Measurements from ENCODE around the gene FANCM. TPM values are rescaled to one million over a fixed set of nuclear protein-coding genes. Genes with fewer than 3 reads are reported as not detected.

Gene FANCM
- total RNA-seq, 1 experiment from 2014 or later, result 6.6 TPM

- DNase-seq (ENCODE audit: low read depth, low spot score), result no peak
- in situ Hi-C loops (cut with HindIII; ENCODE audit: low pct_unique_long_range_greater_than_20kb, low sequenced_read_pairs), result no loop called here
- H3K4me1 ChIP-seq (ENCODE audit: control insufficient read depth, insufficient read depth, low read length), result peaks cover 7% of the 10 kb centered on the region
- CTCF ChIA-PET, result no interaction called here
- POLR2A ChIA-PET, result no interaction called here
- intact Hi-C loops (cut with micrococcal nuclease; ENCODE audit: unreplicated experiment), result no loop called here
- no peaks in the 10 kb centered on the region for H3K27me3 ChIP-seq (ENCODE audit: control insufficient read depth, insufficient read depth, low read length)
- 0 out of 2 replicates have a peak overlapping the region, but pooled peaks have one; percentile 23 for H3K27ac ChIP-seq (ENCODE audit: low read length)
- H3K9me3 ChIP-seq (ENCODE audit: control insufficient read depth, insufficient read depth, low read depth, low read length), result no peaks in the 10 kb centered on the region
- ATAC-seq, result no peak
- H3K4me3 ChIP-seq (ENCODE audit: low read depth in 2 of 2, low read length in 2 of 2), result no peak overlapping the region
- H3K36me3 ChIP-seq (ENCODE audit: control insufficient read depth, insufficient read depth, low read length), result peaks cover 2% of the 10 kb centered on the region; the same call in 1 of the 2 replicates
- BruUV-seq (replicated peaks), result no TSS peak
- TF ChIP-seq SIN3A (IDR thresholded peaks at IDR 0.05; ENCODE audit: borderline replicate concordance, insufficient read depth, low read depth, low read length) (no peak), TCF7L2 (IDR thresholded peaks at IDR 0.05; ENCODE audit: low read depth, low read length) (no peak), POLR2AphosphoS5 (IDR thresholded peaks at IDR 0.05; ENCODE audit: low read depth, low read length) (no peak), REST (IDR thresholded peaks at IDR 0.05; ENCODE audit: insufficient read depth in 1 of 2, low read depth in 2 of 2, low read length in 1 of 2) (no peak)
- TF ChIP-seq, protein P1, sequence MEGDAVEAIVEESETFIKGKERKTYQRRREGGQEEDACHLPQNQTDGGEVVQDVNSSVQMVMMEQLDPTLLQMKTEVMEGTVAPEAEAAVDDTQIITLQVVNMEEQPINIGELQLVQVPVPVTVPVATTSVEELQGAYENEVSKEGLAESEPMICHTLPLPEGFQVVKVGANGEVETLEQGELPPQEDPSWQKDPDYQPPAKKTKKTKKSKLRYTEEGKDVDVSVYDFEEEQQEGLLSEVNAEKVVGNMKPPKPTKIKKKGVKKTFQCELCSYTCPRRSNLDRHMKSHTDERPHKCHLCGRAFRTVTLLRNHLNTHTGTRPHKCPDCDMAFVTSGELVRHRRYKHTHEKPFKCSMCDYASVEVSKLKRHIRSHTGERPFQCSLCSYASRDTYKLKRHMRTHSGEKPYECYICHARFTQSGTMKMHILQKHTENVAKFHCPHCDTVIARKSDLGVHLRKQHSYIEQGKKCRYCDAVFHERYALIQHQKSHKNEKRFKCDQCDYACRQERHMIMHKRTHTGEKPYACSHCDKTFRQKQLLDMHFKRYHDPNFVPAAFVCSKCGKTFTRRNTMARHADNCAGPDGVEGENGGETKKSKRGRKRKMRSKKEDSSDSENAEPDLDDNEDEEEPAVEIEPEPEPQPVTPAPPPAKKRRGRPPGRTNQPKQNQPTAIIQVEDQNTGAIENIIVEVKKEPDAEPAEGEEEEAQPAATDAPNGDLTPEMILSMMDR (IDR thresholded peaks at IDR 0.05), result no peak
Measured at GRCh38 chr14:45246151-45246550, 110.4 kb downstream of the FANCM start.

- TF ChIP-seq TCF7L2 (IDR thresholded peaks at IDR 0.05; ENCODE audit: low read depth, low read length), result no peak
- TF ChIP-seq, protein P1 (IDR thresholded peaks at IDR 0.05), result no peak
- no peak for TF ChIP-seq POLR2AphosphoS5 (IDR thresholded peaks at IDR 0.05; ENCODE audit: low read depth, low read length)
- ChIA-PET CTCF (no interaction called here), POLR2A (no interaction called here)
- no peak for DNase-seq (ENCODE audit: low read depth, low spot score)
- no peak for ATAC-seq
- H3K36me3 ChIP-seq (ENCODE audit: control insufficient read depth, insufficient read depth, low read length), result peaks cover 2% of the 10 kb centered on the region; the same call in 1 of the 2 replicates
- H3K9me3 ChIP-seq (ENCODE audit: control insufficient read depth, insufficient read depth, low read depth, low read length), result no peaks in the 10 kb centered on the region
- intact Hi-C loops (cut with micrococcal nuclease; ENCODE audit: unreplicated experiment), result no loop called here
- BruUV-seq (replicated peaks), result no TSS peak
- H3K4me3 ChIP-seq (ENCODE audit: low read depth in 2 of 2, low read length in 2 of 2), result no peak overlapping the region
- H3K27ac ChIP-seq (ENCODE audit: low read length), result no peak overlapping the region
- H3K27me3 ChIP-seq (ENCODE audit: control insufficient read depth, insufficient read depth, low read length), result no peaks in the 10 kb centered on the region
- H3K4me1 ChIP-seq (ENCODE audit: control insufficient read depth, insufficient read depth, low read length), result peaks cover 7% of the 10 kb centered on the region
- in situ Hi-C loops (cut with HindIII; ENCODE audit: low pct_unique_long_range_greater_than_20kb, low sequenced_read_pairs), result no loop called here
Measured at GRCh38 chr14:45246691-45247090, 111.0 kb downstream of the FANCM start.

All from Panc1 (cell line).